Measurements from ENCODE around the gene UROC1. TPM values are rescaled to one million over a fixed set of nuclear protein-coding genes. Genes with fewer than 3 reads are reported as not detected.

Gene UROC1
- total RNA-seq, 2 experiments from 2014 or later, result not detected

DNA sequence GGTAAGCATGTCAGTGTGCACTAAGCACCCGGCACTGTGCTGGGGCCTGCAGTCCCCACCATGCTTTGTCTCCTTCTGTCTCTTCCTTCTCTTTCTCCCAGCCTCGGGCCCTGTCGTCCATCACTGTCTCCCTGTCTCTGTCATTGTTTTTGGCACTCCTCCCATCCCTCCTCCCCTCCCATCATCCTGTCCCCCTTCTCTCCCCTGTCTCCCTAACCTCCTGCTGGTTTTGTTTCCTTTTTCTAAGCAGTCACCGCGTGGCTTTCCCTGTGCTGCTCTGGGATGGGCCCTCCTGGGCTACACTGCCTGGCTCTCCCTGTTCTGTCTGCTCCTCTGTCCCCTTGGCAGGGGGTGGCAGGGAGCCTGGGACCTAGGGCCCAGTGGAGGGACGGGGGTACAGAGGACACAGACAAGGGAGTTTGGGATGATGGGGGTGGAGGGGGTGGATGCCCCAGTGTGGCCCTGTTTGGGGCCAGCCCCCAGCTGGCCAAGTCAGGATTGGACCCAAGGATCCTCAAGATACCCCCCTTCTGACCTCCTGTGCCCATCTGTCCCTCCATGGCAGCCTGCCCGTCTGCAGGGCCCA lies 12.1 kb upstream of the UROC1 start:
- no peak overlapping the region for H3K4me3 ChIP-seq (ENCODE audit: low read length)
- H3K27ac Mint-ChIP-seq, result no peak overlapping the region
- no peaks in the 10 kb centered on the region for H3K36me3 Mint-ChIP-seq (ENCODE audit: low read depth)
- peaks cover 10% of the 10 kb centered on the region for H3K27me3 Mint-ChIP-seq
- ChIA-PET CTCF (no interaction called here), POLR2A (no interaction called here)
- DNase-seq (no peak), ATAC-seq (ENCODE audit: poor library complexity) (no peak)
- no peak overlapping the region for H3K4me3 Mint-ChIP-seq
- no peaks in the 10 kb centered on the region for H3K9me3 Mint-ChIP-seq
- H3K9me3 ChIP-seq (ENCODE audit: control insufficient read depth in 1 of 2, insufficient read depth in 1 of 2, low read length in 2 of 2), result no peaks in the 10 kb centered on the region
- TF ChIP-seq, protein P1, sequence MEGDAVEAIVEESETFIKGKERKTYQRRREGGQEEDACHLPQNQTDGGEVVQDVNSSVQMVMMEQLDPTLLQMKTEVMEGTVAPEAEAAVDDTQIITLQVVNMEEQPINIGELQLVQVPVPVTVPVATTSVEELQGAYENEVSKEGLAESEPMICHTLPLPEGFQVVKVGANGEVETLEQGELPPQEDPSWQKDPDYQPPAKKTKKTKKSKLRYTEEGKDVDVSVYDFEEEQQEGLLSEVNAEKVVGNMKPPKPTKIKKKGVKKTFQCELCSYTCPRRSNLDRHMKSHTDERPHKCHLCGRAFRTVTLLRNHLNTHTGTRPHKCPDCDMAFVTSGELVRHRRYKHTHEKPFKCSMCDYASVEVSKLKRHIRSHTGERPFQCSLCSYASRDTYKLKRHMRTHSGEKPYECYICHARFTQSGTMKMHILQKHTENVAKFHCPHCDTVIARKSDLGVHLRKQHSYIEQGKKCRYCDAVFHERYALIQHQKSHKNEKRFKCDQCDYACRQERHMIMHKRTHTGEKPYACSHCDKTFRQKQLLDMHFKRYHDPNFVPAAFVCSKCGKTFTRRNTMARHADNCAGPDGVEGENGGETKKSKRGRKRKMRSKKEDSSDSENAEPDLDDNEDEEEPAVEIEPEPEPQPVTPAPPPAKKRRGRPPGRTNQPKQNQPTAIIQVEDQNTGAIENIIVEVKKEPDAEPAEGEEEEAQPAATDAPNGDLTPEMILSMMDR (IDR thresholded peaks at IDR 0.05), result no peak
- H3K4me1 Mint-ChIP-seq (ENCODE audit: low read depth), result no peaks in the 10 kb centered on the region
- peaks cover 0 to 4% of the 10 kb centered on the region in 2 experiments for H3K27me3 ChIP-seq (ENCODE audit: control insufficient read depth in 1 of 2, insufficient read depth in 2 of 2, low read length in 2 of 2)
- no peak overlapping the region for H3K27ac ChIP-seq (ENCODE audit: low read depth in 1 of 2, low read length in 2 of 2)
- H3K4me1 ChIP-seq (ENCODE audit: insufficient read depth, low read length), result peaks cover 2% of the 10 kb centered on the region
- no peaks in the 10 kb centered on the region for H3K36me3 ChIP-seq (ENCODE audit: insufficient read depth, low read length)
- intact Hi-C loops (cut with DNase I, micrococcal nuclease), result no loop called here

DNA sequence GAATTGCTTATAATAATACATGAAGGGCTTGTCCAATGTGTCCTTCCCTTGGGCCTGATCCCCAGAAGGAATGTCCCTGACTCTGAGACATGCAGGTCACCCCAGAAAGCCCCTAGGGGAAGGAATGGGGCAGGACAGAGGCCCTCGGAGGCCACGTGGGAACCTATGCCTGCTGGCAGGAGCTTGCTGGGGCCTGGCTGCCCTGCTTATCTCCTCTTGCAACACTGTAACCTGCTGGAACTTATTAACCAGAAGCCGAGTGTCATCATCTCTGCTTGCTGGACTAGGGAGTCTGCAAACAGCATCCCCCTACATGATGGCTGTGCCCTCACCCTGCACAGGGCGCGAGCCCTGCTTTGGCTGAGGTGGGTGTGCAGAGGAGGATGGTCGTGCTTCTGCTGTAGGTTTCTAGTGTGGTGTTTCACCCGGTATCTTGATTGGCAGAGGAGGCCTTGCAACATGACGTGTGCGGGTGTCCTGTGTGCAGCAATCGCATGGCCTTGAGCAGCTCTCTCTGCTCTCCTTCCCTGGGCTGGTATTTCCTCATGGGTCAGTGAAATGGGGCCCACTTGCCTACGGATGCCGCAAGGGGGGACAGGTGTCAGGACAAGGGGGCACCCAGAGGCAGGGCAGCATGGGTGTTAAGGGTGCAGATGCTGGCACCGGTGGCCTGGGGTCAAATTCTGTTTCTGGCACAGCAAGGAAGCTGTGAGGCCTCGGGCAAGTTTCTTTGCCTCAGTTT lies 11.4 kb upstream of the UROC1 start:
- Mint-ChIP-seq H3K9me3 (no peaks in the 10 kb centered on the region), H3K36me3 (ENCODE audit: low read depth) (no peaks in the 10 kb centered on the region), H3K4me1 (ENCODE audit: low read depth) (no peaks in the 10 kb centered on the region), H3K4me3 (no peak overlapping the region), H3K27me3 (peaks cover 4% of the 10 kb centered on the region), H3K27ac (no peak overlapping the region)
- ChIA-PET POLR2A (no interaction called here), CTCF (no interaction called here)
- H3K27ac ChIP-seq (ENCODE audit: low read depth in 1 of 2, low read length in 2 of 2), result no peak overlapping the region
- no peak overlapping the region for H3K4me3 ChIP-seq (ENCODE audit: low read length)
- H3K36me3 ChIP-seq (ENCODE audit: insufficient read depth, low read length), result no peaks in the 10 kb centered on the region
- DNase-seq, result no peak
- H3K4me1 ChIP-seq (ENCODE audit: insufficient read depth, low read length), result peaks cover 2% of the 10 kb centered on the region
- intact Hi-C loops (cut with DNase I, micrococcal nuclease), result no loop called here
- TF ChIP-seq, protein P1 (IDR thresholded peaks at IDR 0.05), result no peak
- H3K27me3 ChIP-seq (ENCODE audit: control insufficient read depth in 1 of 2, insufficient read depth in 2 of 2, low read length in 2 of 2), result peaks cover 0 to 4% of the 10 kb centered on the region in 2 experiments
- peaks cover 0 to under 1% of the 10 kb centered on the region in 2 experiments for H3K9me3 ChIP-seq (ENCODE audit: control insufficient read depth in 1 of 2, insufficient read depth in 1 of 2, low read length in 2 of 2)
- no peak for ATAC-seq (ENCODE audit: poor library complexity)

DNA sequence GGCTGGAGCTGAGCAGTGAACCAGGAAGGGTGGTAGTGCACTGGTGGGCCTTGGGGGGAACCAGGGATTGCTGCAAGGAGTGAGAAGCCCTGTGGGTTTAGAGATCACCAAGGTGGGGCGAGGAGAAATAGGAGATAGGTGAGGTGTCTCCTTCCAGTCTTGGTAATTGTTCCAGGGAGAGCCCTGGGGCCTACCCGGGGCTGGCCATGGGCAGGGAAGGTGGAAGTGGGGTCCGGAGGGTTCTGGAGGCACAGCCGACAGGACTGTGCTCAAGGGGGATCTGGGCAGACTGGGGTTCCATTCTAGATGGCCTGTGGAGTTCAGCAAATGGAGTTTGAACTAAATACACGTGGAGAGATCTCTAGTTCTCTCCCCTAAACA lies 10.8 kb upstream of the UROC1 start:
- ChIA-PET POLR2A (no interaction called here), CTCF (no interaction called here)
- DNase-seq, result no peak
- no peak overlapping the region for H3K4me3 ChIP-seq (ENCODE audit: low read length)
- TF ChIP-seq, protein P1 (IDR thresholded peaks at IDR 0.05), result no peak
- Mint-ChIP-seq H3K4me3 (no peak overlapping the region), H3K27ac (no peak overlapping the region), H3K27me3 (peaks cover 4% of the 10 kb centered on the region), H3K9me3 (no peaks in the 10 kb centered on the region), H3K36me3 (ENCODE audit: low read depth) (no peaks in the 10 kb centered on the region), H3K4me1 (ENCODE audit: low read depth) (no peaks in the 10 kb centered on the region)
- H3K27me3 ChIP-seq (ENCODE audit: control insufficient read depth in 1 of 2, insufficient read depth in 2 of 2, low read length in 2 of 2), result peaks cover 5 to 6% of the 10 kb centered on the region in 2 experiments
- peaks cover 0 to 6% of the 10 kb centered on the region in 2 experiments for H3K9me3 ChIP-seq (ENCODE audit: control insufficient read depth in 1 of 2, insufficient read depth in 1 of 2, low read length in 2 of 2)
- H3K36me3 ChIP-seq (ENCODE audit: insufficient read depth, low read length), result no peaks in the 10 kb centered on the region
- H3K27ac ChIP-seq (ENCODE audit: low read depth in 1 of 2, low read length in 2 of 2), result no peak overlapping the region
- peaks cover 2% of the 10 kb centered on the region for H3K4me1 ChIP-seq (ENCODE audit: insufficient read depth, low read length)
- intact Hi-C loops (cut with DNase I, micrococcal nuclease), result no loop called here
- no peak for ATAC-seq (ENCODE audit: poor library complexity)

Measured in CD4-positive, alpha-beta T cell (primary cell).